Effector memory CD8-positive, alpha-beta T cell (primary cell): ENCODE data around the gene PRKCZ.

ENCODE experiments used
- ATAC-seq: fragments of 150-1000 bp; cut with Tn5 transposase; replicated peaks from 2 replicates; pipeline ENCODE4 v1.10.0; 2021; ENCODE audit warnings: mild to moderate bottlenecking, moderate library complexity
- DNase-seq, 3 experiments: peaks; one replicate each; pipeline ENCODE4 v3.0.0; 2021
- H3K27ac Mint-ChIP-seq, 2 donors: one replicate each; pipeline ENCODE4 v1.8.0; 2022; ENCODE audit warnings: mild to moderate bottlenecking in 2 of 2, mixed read lengths in 2 of 2, moderate library complexity in 2 of 2
- H3K27me3 Mint-ChIP-seq, 2 donors: one replicate each; pipeline ENCODE4 v1.8.0; 2022; ENCODE audit warnings: mixed read lengths in 2 of 2
- H3K36me3 Mint-ChIP-seq: one replicate; pipeline ENCODE4 v1.8.0; 2022; ENCODE audit warnings: mild to moderate bottlenecking, moderate library complexity, mixed read lengths; ENCODE audit not compliant: insufficient read depth
- H3K4me1 Mint-ChIP-seq, 2 donors: one replicate each; pipeline ENCODE4 v1.8.0; 2022; ENCODE audit warnings: low read depth in 2 of 2, mixed read lengths in 2 of 2
- H3K4me3 Mint-ChIP-seq, 2 donors: one replicate each; pipeline ENCODE4 v1.8.0; 2022; ENCODE audit warnings: mild to moderate bottlenecking in 2 of 2, mixed read lengths in 2 of 2, moderate library complexity in 2 of 2
- H3K9me3 Mint-ChIP-seq, 2 donors: one replicate each; pipeline ENCODE4 v1.8.0; 2022; ENCODE audit warnings: mixed read lengths in 2 of 2

Gene PRKCZ

GRCh38 chr1:2126331-2127186, 76.3 kb downstream of the PRKCZ start:
- Mint-ChIP-seq H3K27ac (peak overlapping the region; percentile 79 to 84), H3K9me3 (no peaks in the 10 kb centered on the region), H3K36me3 (no peaks in the 10 kb centered on the region)

GRCh38 chr1:2127187-2128145, 77.3 kb downstream of the PRKCZ start:
- H3K27me3 Mint-ChIP-seq, result no peaks in the 10 kb centered on the region
- no peaks in the 10 kb centered on the region for H3K36me3 Mint-ChIP-seq
- no peaks in the 10 kb centered on the region for H3K9me3 Mint-ChIP-seq
- ATAC-seq (no peak), DNase-seq (no peak)
- H3K4me1 Mint-ChIP-seq, result peaks cover 6 to 17% of the 10 kb centered on the region in 2 donors
- H3K27ac Mint-ChIP-seq, result peak overlapping the region; percentile 79 to 84
- peak overlapping the region; percentile 44 to 76 for H3K4me3 Mint-ChIP-seq

More at GRCh38 chr1:2126331-2127186, 76.3 kb downstream of the PRKCZ start:
- H3K4me1 Mint-ChIP-seq, result peaks cover 9 to 19% of the 10 kb centered on the region in 2 donors
- H3K4me3 Mint-ChIP-seq, result peak overlapping the region; percentile 44 to 76
- ATAC-seq (peak; percentile 35), DNase-seq (no peak)
- H3K27me3 Mint-ChIP-seq, result no peaks in the 10 kb centered on the region

- no peaks in the 10 kb centered on the region for H3K27me3 Mint-ChIP-seq
- no peaks in the 10 kb centered on the region for H3K36me3 Mint-ChIP-seq
- no peaks in the 10 kb centered on the region for H3K9me3 Mint-ChIP-seq
- no peak overlapping the region for H3K4me3 Mint-ChIP-seq
- no peak for ATAC-seq
- DNase-seq, result no peak
- peaks cover 15 to 21% of the 10 kb centered on the region in 2 donors for H3K4me1 Mint-ChIP-seq
- no peak overlapping the region for H3K27ac Mint-ChIP-seq
These were observed 78.1 kb downstream of the PRKCZ start for GRCh38 chr1:2128189-2128901.

- DNase-seq (no peak), ATAC-seq (no peak)
- H3K27me3 Mint-ChIP-seq, result no peaks in the 10 kb centered on the region
- H3K27ac Mint-ChIP-seq, result no peak overlapping the region
- H3K4me3 Mint-ChIP-seq, result no peak overlapping the region
- H3K9me3 Mint-ChIP-seq, result no peaks in the 10 kb centered on the region
- H3K4me1 Mint-ChIP-seq, result peaks cover 16 to 18% of the 10 kb centered on the region in 2 donors
- H3K36me3 Mint-ChIP-seq, result no peaks in the 10 kb centered on the region
These were observed 79.2 kb downstream of the PRKCZ start for GRCh38 chr1:2129256-2129943.

GRCh38 chr1:2130156-2130555, 79.9 kb downstream of the PRKCZ start:
- H3K4me1 Mint-ChIP-seq, result peaks cover 15 to 16% of the 10 kb centered on the region in 2 donors
- H3K9me3 Mint-ChIP-seq, result no peaks in the 10 kb centered on the region
- H3K4me3 Mint-ChIP-seq, result no peak overlapping the region
- no peak for DNase-seq
- no peaks in the 10 kb centered on the region for H3K36me3 Mint-ChIP-seq
- H3K27me3 Mint-ChIP-seq, result no peaks in the 10 kb centered on the region
- ATAC-seq, result no peak
- no peak overlapping the region for H3K27ac Mint-ChIP-seq

- H3K4me3 Mint-ChIP-seq, result no peak overlapping the region
- H3K4me1 Mint-ChIP-seq, result peaks cover 15 to 16% of the 10 kb centered on the region in 2 donors
- ATAC-seq, result no peak
- H3K9me3 Mint-ChIP-seq, result no peaks in the 10 kb centered on the region
- no peak overlapping the region for H3K27ac Mint-ChIP-seq
- no peaks in the 10 kb centered on the region for H3K27me3 Mint-ChIP-seq
- DNase-seq, result no peak
- no peaks in the 10 kb centered on the region for H3K36me3 Mint-ChIP-seq
These were observed 80.7 kb downstream of the PRKCZ start for GRCh38 chr1:2130871-2131289.

GRCh38 chr1:2132222-2133038, 82.2 kb downstream of the PRKCZ start:
- DNase-seq (no peak), ATAC-seq (no peak)
- no peaks in the 10 kb centered on the region for H3K27me3 Mint-ChIP-seq

GRCh38 chr1:2133039-2133878, 83.0 kb downstream of the PRKCZ start:
- peak overlapping the region; percentile 88 to 90 for H3K27ac Mint-ChIP-seq
- no peaks in the 10 kb centered on the region for H3K9me3 Mint-ChIP-seq
- peaks cover 3% of the 10 kb centered on the region for H3K36me3 Mint-ChIP-seq
- no peaks in the 10 kb centered on the region for H3K27me3 Mint-ChIP-seq
- H3K4me1 Mint-ChIP-seq, result peaks cover 11 to 21% of the 10 kb centered on the region in 2 donors
- DNase-seq (peak; percentile 98 to 99 (median 98)), ATAC-seq (peak; percentile 87)
- peak overlapping the region; percentile 86 to 88 for H3K4me3 Mint-ChIP-seq

More at GRCh38 chr1:2132222-2133038, 82.2 kb downstream of the PRKCZ start:
- Mint-ChIP-seq H3K9me3 (no peaks in the 10 kb centered on the region), H3K4me1 (peaks cover 11 to 16% of the 10 kb centered on the region in 2 donors), H3K27ac (peak overlapping the region; percentile 88 to 90), H3K4me3 (peak overlapping the region; percentile 86 to 88), H3K36me3 (no peaks in the 10 kb centered on the region)

GRCh38 chr1:2133879-2134215, 83.6 kb downstream of the PRKCZ start:
- H3K27me3 Mint-ChIP-seq, result no peaks in the 10 kb centered on the region
- H3K27ac Mint-ChIP-seq, result peak overlapping the region; percentile 88 to 90
- peaks cover 4% of the 10 kb centered on the region for H3K36me3 Mint-ChIP-seq
- H3K4me1 Mint-ChIP-seq, result peaks cover 11 to 21% of the 10 kb centered on the region in 2 donors
- peak overlapping the region; percentile 86 to 88 for H3K4me3 Mint-ChIP-seq
- DNase-seq, result no peak
- no peaks in the 10 kb centered on the region for H3K9me3 Mint-ChIP-seq
- ATAC-seq, result no peak

- peaks cover 11 to 21% of the 10 kb centered on the region in 2 donors for H3K4me1 Mint-ChIP-seq
- peak overlapping the region in 1 of 2 donors; percentile 46 for H3K27ac Mint-ChIP-seq
- no peak for ATAC-seq
- no peak overlapping the region for H3K4me3 Mint-ChIP-seq
- H3K36me3 Mint-ChIP-seq, result peaks cover 4% of the 10 kb centered on the region
- no peaks in the 10 kb centered on the region for H3K9me3 Mint-ChIP-seq
- no peak for DNase-seq
- H3K27me3 Mint-ChIP-seq, result no peaks in the 10 kb centered on the region
These were observed 84.0 kb downstream of the PRKCZ start for GRCh38 chr1:2134266-2134620.

GRCh38 chr1:2134621-2135307, 84.6 kb downstream of the PRKCZ start:
- no peak for DNase-seq
- peaks cover 4% of the 10 kb centered on the region for H3K36me3 Mint-ChIP-seq
- H3K4me3 Mint-ChIP-seq, result no peak overlapping the region
- H3K4me1 Mint-ChIP-seq, result peaks cover 11 to 22% of the 10 kb centered on the region in 2 donors
- H3K27ac Mint-ChIP-seq, result peak overlapping the region; percentile 23 to 46
- H3K9me3 Mint-ChIP-seq, result no peaks in the 10 kb centered on the region
- no peak for ATAC-seq
- no peaks in the 10 kb centered on the region for H3K27me3 Mint-ChIP-seq
